ENCODE results near the gene PPIF.
"Not testable (repeated sequence)": the region's sequence is repeated elsewhere in the genome, so short reads cannot be mapped to it uniquely, and the experiment has no call there.

PPIF gene

DNA sequence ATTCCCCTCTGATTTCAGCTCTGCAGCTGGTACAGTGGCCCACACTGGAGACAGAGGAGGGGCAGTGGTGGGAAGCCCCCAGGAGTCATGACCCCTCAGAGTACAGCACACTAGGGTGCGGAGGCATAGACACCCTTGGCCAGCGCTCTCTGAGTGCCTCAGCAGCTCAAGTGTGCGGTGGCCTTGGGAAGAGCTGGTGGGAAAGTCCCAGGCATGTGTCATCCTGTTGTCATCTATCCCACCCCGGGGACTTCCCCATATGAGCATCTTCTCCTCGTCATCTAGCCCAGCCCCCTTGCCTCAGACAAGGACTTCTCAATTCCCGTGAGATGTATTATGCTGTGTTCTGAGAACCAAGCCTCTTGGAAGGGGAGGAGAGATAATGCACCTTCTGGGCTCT is 15.6 kb upstream of the PPIF start:
- DNase-seq, result no peak

DNA sequence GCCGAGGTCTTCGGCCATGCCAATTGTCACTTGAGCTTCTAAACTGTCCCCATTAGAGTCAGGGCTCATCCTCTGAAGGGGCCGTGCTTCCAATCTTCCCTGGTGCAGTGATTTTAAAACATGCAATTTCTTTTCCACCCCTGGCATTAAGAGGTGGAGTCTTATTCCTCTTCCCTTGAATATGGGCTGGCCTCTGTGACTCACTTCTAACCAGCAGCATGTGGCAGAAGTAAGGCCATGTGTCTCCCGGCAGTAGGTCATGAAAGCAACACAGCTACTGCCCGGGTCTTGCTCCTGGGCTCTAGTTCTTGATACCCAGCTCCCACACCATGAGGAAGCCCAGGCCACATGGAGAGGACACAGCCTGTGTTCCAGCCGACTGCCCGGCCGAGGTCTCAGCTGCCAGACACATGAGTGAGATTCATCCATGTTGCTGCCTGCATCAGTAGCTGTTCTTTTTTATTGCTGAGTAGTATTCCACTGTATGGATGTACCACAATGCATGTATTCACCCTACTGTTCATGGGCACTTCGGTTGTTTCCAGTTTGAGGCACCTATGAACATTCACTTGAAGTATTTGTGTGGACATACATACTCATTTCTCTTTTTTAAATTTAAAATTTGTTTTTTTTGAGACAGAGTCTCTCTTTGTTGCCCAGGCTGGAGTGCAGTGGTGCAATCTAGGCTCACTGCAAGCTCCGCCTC is 14.5 kb upstream of the PPIF start:
- not testable (repeated sequence) for DNase-seq

DNA sequence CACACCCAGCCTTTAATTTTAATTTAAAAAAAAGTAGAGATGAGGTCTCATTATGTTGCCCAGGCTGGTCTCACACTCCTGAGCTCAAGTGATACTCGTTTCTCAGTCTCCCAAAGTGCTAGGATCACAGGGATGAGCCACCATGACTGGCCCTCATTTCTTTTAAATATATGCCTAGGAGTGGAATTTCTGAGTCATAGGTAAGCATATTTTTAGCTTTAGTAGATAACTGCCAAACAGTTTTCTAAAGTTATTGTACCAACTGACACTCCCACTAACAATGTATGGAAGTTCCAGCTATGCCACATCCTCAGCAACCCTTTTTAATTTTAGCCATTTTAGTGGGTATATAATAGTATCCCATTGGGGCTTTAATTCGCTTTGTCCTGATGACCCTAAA is 13.8 kb upstream of the PPIF start:
- no peak for DNase-seq

DNA sequence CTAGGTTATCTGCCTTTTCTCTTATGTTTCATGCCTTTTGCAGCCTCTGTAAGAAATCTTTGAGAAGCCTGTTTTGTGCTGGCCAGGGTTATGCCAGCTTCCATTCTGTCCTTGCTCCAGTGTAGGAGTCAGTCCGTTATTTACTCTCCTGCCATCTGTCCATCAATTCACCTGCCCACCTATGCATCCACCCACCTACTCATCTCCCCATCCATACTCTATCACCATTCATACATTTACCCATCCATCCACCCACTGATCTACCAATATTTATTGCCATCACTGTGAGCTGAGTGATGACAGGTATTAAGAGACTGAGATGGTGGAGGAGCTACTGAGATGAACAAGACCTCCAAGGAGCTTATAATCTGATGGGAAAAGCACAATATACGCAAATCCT is 12.7 kb upstream of the PPIF start:
- no peak for DNase-seq

DNA sequence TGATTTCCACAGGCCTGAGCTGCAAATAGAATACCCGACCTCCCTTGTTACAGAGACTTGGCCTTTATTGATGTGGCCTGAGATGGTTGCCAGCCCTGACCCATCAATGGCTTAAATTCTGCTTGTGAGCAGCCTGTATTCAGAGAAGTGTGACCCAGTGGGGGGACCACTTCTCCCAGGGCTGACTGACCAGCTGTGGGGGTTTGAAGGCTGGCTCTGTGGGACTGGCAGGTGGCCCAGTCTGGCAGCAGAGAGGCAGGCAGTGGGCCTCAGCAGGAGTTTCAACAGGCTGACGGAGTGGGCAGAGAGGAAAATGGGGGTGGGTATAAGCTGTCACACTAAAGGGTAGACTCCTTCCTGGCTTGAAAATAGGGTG is 12.2 kb upstream of the PPIF start:
- no peak for DNase-seq

DNA sequence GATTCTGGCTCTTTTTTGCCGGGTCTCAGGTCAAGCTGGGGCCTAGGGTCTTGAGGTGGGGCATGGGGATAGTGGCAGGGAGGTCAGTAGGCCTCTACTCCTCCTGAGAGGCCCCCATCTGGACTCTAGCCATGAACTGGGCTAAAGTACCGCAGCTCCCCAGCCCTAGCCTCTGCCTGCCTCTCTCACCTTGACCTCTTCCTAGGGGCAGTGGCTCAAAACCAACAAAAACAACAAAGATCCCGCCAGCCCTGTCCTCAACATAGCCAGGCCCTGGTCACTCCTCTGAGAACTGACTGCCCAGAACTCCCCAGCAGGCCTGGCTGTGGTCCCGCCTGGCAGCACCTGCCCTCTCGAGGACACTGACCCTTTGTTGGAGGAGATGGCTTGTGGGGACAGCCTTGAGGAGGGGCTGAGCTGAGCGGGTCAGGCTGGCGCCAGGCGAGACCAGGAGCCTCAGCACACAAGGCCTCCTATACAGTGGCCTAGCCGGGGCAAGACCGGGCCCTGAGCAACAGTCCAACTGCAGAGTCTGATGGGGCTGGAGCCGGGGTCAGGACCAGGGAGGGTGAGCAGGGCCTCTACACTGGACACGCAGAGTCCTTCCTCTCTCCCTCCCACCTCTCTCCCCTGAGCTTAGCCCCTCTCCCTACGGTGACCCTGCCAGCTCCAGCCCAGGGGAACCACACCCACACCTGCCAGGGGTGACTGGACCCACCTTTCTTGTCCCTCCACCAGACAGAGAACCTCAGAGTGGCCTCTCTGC is 11.6 kb upstream of the PPIF start:
- no peak for DNase-seq

DNA sequence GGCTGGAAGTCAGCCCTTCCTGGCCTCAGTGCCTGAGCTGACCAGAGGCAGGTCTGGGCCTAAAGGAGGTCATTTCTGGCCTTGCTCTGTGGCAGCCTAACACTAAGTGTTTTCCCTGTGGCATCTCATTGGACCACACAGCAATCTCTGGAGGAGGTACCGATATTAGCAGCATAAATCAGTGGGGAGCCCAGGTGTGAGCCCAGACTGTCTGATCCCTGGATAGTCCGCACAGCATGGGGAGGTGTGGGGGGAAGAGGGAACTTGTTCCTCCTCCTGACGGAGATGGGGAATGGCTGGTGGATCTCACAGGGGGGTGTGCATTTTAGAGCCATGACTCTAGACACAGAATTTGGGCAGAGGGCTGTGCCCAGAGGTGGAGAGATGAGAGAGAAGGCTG is 11.0 kb upstream of the PPIF start:
- no peak for DNase-seq

DNA sequence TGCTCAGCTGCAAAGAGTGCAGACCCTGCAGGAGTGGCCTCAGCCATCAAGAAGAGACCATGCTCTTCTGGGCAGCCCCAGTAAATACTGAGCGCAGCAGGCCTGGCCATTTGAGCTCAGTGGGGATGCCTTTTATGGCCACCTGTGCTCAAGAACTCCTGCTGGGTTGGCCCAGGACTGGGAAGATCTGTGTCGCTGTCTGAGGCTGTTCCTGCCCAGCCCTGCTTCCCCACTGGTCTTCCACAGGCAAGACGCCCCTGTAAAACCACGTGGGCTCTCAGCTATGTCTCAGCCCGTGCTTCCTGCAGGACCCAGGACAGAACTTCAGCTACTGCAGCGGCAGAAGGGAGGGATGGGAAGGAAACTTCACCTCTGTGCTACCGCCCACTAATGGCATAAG is 10.5 kb upstream of the PPIF start:
- no peak for DNase-seq

DNA sequence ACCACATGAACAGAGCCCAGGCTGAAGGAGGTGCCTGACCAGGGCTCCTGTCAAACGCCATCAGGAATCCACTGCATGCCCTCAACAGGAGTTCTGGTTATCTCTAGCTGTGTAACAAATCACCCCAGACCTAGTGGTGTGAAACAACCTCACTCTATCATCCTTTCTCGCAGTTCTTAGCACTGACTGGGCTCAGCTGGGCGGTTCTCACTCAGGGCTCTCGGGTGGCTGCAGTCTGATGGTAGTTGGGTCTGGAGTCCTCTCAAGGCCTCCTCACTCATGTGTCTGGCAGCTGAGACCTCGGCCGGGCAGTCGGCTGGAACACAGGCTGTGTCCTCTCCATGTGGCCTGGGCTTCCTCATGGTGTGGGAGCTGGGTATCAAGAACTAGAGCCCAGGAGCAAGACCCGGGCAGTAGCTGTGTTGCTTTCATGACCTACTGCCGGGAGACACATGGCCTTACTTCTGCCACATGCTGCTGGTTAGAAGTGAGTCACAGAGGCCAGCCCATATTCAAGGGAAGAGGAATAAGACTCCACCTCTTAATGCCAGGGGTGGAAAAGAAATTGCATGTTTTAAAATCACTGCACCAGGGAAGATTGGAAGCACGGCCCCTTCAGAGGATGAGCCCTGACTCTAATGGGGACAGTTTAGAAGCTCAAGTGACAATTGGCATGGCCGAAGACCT is 9.3 kb upstream of the PPIF start:
- not testable (repeated sequence) for DNase-seq

DNA sequence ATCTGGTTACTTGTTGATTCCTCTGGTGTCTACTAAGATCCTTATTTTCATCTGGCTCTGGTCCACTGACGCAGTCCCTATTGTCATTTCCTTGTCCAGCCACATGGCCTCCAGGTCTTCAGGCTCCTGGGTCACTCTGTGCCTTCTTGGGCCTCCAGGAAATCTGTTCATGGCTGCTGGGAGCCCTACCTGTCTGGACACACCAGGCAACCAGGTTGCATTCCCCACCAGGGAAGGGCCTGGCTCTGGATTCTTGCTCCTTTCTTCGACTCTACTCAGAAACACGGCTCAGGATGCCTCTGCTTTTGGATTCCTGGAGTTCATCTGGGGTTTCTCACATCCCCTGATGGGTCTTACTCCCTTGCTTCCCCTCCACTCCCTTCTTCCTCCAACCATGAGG is 8.0 kb upstream of the PPIF start:
- DNase-seq, result no peak

DNA sequence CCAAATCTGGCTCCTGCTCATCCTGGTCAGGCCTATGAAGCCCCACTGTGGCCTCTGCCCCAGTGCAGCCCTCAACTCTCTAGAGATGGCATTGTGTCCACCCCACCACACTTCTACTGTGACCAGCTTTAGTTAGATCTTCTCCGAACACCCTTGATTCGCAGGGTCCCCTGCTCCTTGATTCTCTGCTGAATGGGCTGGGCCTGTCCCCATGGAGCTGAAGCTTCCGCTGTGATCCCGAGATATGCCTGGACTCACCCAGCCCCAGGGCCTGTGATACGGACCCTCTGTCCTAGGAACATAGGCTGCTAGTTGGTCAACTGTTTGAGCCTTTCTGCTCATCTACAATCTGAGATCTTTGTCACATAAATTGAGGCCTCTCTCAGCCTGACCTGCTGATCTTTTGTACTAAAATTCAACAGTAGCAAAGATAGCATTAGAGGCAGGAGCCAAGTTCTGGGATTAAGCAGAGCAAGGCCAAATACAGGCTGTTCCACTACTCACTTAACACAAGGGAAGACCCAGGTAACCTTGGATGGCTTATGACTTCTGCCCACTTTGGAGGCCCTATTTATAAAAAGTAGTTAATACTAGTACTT is 6.5 kb upstream of the PPIF start:
- no peak for DNase-seq

DNA sequence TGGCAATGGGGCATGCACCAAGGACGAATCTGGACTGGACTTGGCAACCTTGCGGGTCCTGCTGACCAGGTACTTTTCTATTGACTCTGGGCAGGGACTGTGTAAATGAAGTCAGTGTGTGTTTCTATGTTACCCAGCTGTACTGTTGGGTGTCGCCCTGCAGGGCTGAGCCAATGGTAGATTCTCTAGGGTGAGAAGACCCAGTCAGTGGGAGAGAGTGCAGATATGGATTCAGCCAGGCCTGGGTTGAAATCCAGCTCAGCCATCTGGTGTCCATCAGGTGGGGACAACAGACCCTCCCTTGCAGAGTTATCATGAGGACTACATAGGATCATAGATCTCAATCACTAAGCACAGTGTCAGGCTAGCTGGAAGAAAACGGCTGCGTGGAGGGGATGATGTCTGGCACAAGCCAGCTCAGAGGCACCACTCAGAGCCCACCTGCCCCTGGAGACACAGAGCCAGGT is 4.9 kb upstream of the PPIF start:
- DNase-seq, result no peak

DNA sequence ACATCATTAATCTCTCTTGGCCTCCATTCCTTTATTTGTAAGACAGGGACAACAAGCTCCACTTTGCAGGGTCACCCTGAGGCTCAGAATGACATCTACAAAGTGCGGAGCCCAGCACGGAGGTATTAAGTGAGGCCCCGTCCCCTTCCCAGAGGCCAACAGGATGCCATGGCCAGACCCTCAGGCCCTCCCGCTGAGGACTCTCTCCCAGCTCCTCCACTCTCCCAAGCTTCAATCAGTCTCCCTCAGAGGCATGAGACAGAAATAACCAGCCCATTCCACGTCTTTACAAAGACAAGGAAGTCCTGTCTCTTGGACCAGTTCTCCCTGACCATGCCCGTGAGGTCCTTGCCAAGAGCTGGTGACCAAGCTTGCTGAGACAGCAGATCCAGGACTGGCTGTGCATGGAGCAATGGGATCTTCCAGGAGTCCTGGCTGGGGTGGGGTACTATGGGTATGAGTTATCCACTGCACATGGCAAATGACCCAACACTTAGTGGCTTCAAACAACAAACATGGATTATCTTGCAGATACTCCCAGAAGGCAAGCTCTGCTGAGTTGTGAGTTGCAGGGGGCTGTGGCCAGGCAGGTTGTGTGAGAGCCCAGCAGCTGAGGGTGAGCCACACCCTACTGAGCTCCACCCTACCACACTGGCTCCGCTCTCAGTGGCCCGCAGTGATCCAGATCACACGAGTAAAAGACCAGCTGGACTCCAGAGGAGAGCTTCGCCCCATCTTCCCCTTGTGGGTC is 4.3 kb upstream of the PPIF start:
- DNase-seq, result no peak

DNA sequence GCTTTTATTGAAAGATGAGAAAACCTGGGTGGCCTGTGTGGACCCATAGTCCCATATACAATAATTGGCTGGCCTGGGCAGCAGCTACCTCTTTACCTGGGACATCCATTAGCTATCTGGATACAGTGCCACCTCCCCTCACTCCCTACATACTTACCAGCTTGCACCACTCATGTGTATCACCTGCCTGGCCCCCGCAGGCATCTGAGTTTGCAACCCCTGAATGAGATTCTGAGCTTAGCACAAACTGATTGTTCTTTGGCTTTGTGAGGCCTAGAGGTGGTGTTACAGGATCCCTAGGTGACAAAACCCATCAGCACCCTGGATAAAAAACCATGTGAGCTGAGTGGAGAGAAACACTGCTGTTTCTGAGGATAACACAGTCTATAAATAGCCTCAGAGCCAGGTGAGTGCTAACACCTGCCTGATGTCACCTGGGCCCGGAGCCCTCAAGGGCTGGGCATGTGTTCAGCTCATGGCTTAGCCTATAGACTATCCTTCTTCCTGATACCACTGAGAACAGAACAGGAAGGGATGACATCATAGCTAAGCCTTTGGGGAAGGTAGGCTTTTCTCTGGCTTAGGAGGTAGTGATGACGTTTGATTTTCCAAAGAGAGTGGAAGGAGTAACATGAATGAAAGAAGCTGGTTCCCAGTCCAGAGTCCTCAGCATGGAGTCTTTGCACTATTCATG is 2.6 kb upstream of the PPIF start:
- no peak for DNase-seq

DNA sequence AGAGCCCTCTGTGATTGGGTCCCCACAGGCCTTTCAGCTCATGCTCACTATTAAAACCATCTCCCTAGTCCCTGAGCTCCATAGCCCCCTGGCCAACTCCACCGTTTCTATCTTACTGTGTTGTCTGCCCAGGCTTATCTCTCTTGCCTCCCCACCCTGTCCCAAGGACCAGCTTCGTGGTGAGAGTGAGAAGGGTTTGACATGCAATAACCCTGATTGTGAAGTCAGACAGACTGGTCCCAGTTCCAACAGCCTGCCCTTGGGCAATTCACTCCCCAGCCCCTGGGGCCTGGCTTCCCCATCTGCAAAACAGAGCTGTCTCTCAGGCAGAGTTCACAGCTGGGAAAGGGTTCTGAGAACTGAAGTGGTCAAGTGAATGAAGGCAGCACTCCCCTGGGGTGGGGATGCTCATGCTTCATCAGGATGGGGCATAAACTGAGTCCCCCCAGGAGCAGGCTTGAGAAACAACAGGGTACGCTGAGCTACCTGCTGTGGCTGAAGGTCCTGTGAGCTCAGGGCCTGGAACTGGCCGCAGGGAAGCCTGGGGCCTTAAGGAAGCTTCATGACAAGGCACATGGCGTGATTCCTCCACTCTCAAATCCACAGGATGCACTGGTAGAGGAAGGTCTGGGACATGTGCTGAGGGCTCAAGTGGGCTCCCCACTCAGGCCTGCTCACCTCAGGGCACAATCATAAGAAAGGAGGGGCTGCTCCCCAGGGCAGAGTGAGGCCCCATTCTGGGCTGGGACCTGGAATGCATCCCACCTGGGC is 1.8 kb upstream of the PPIF start:
- no peak for DNase-seq

DNA sequence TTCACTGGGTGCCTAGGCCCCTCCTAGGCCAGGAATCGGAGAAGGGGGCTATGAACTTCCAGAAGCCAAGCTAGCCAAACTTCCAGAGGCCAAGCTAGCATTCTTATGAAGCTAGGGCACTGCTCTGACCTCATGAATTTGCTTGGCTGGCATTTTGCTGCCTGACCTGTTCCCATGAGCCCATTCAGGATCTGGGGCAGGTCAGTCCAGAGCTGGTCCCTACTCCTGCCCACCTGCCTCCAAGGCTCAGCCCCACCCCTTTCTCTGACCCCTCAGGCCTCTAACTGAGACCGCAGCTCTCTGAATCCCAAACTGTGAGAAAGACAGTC is 1.3 kb upstream of the PPIF start:
- DNase-seq, result no peak

DNA sequence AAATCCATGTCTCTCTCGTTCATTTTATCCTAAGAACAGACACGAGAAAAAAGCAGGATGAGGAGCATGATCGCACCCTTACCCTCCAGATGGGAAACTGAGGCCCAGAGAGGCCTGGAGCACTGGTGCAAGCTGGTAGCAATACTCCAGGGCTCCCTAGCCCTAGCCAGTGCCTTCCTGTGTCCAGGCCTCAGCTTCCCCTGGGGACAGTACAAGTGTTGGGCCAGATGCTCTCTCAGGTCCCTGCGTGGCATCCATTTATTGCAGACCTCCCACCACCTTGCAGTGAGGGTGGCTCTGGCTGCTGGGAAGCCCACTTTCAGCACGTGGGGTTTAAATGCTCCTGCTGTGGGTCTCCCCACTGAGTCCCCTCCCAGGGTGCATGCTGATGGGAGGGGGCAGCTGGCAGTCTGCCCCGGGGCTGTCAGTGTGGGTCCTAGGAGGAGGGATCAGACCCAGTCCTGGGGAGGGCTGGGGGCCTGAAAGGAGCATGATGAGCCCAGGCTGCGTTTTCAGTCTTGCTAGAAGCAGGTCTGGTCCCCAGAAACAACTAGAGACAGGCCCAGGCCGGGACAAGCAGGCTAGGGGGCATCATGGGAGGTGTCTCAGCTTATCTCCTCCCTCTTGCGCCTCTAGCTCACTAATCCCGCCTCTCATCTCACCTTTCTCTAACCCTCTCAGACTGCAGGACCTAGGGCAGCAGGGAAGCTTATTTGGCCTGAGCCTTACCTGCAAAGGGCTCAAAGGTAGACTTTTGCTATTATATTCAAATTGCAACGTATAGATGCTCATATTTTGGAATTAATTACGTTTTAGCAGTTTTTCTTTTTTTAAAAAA is 662 bp upstream of the PPIF start:
- DNase-seq, result no peak

DNA sequence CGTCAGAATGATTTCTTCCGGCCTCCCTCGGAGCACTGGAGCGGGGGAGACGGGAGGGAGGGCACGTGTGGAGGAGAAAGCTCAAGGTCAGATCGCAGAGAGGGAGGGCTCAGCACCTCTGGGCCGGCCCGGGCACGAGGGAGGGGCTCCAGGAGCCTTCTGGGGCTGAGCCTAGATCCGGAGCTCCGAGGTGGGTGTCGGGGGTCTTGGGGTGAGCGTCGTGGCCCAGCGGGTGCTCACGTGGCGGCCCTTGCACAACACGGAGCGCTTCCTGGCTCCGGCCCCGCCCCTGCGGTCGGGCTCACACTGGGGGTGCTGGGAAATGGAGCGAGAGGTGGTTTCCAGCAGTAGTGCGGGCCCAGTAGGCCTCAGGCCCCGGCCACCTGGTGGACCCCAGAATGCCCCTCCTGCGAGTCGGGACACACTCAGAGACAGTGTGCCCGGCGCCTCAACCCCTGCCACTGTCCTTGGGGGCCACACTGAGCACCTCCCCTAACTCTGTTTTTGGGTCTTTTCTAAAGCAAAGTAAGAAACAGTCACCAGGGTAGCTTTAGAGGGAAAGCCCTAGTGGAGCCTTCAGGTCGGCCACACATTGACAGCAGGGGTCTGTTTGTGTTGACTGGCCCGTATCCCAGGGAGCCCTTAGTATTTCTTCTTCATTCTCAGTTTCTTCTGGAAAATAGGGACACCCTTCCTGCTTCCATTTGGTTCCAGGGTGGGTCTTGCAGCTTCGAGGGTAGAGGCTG is 798 bp downstream of the PPIF start:
- DNase-seq, result peak; percentile 30

DNA sequence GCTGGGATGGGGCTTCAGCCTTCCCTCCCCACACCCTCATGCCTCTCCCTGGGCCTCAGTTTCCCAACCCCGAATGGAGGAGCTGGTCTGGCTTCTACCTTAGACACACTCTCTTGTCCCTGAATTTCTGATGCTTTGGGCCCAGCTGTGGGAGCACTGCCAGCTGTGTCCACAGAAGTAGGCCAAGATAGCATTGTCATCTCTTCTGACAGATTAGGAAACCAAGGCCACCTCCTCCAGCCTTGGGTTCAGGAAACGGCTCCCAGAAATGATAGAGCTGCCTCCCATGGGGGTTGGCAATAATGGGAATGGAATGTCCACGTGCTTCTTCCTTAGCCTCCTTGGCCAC is 1.3 kb downstream of the PPIF start:
- no peak for DNase-seq

DNA sequence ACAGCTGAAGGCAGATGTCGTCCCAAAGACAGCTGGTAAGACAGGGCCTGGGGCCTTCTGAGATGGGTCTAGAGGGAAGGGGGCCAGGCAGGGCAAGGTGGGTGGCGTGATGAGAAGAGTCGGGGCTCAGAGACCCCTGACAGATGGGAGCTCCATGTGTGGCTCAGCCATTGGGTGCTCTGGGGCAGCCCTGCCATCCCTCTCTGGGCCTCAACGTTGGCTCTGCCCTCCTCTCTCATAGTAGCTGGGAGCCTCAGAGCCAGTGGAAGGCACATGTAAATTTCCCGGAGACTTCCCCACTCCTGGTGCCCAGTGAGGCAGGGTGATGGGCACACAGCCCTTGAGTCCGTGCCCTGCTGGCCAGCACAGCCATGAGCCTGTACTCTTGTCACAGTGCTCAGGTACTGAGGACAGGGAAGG is 1.8 kb downstream of the PPIF start:
- no peak for DNase-seq

Data from effector CD8-positive, alpha-beta T cell (primary cell).